ENCODE results near the gene EAF2. TPM values are rescaled to one million over a fixed set of nuclear protein-coding genes. Genes with fewer than 3 reads are reported as not detected.
"Not testable (repeated sequence)": the region's sequence is repeated elsewhere in the genome, so short reads cannot be mapped to it uniquely, and the experiment has no call there.

EAF2 gene
- total RNA-seq, 2 donors from 2014 or later: 20.8 to 33.0 TPM

DNA sequence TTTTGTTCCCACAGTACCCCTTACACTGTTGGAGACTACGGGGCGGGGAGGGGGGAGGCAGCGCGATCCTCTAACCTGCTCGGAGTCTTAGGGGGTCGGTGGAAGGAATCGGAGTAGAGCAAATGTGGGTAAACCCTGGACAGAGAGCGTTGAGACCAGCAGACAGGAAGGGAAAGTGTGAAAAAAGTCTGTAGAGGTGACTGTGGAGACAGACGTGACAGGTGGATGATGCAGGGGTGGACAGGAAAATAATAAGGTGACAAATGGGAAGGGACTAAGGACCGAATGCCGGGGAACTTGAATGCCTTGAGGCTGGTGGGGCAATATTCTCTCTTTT, 424 bp downstream of the EAF2 start:
- H3K36me3 Mint-ChIP-seq (ENCODE audit: low read depth): peaks cover 46% of the 10 kb centered on the region
- H3K27ac Mint-ChIP-seq: peak overlapping the region; percentile 92
- no peaks in the 10 kb centered on the region for H3K9me3 Mint-ChIP-seq
- ATAC-seq (replicated peaks): peak; percentile 37
- peak overlapping the region; percentile 93 for H3K4me3 Mint-ChIP-seq
- peaks cover 12% of the 10 kb centered on the region for H3K4me1 Mint-ChIP-seq
- no peaks in the 10 kb centered on the region for H3K27me3 Mint-ChIP-seq

DNA sequence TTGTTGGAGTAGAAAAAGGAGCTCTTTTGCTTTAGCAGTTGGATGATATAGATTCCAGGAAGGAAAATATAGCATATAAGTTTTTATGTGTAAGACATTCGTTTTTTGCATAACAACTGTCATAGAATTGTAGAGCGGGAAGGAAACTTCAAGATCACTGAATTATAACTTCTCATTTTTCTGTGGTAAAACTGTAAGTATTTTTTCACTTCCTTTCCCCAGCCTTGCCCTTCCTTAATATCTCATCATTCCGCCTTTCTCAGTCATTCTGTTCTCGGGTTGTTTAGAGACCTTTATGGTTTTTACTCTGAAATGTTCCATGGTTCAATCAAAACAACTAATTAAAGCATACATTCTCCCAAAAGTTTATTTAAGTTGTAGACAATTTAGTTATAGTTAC, 1.1 kb downstream of the EAF2 start:
- H3K27ac Mint-ChIP-seq: peak overlapping the region; percentile 92
- peaks cover 39% of the 10 kb centered on the region for H3K36me3 Mint-ChIP-seq (ENCODE audit: low read depth)

DNA sequence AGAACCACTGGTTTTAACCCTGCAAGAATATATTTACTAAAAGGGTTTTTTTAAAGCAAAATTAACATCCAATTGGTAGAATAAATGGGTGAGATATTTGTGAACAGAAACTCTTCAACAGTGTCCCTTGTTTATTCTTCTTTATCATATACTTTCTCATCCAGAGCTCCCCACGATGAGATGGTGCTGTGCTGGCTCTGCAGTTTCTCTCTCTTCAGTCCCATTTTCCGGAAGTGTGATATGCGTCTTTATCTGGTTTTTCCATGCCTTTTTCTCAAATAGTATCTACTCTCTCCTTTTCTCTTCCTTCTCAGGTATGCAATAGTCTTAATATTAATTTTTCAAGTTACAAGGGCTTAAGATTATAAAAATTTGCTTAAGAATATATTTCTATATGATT, 1.5 kb downstream of the EAF2 start:
- peaks cover 12% of the 10 kb centered on the region for H3K4me1 Mint-ChIP-seq
- peak overlapping the region; percentile 93 for H3K4me3 Mint-ChIP-seq
- no peak for ATAC-seq (replicated peaks)
- H3K27ac Mint-ChIP-seq: peak overlapping the region; percentile 92
- no peaks in the 10 kb centered on the region for H3K27me3 Mint-ChIP-seq
- H3K36me3 Mint-ChIP-seq (ENCODE audit: low read depth): peaks cover 35% of the 10 kb centered on the region
- H3K9me3 Mint-ChIP-seq: no peaks in the 10 kb centered on the region

More for the DNA sequence above, 1.1 kb downstream of the EAF2 start:
- no peaks in the 10 kb centered on the region for H3K9me3 Mint-ChIP-seq
- peaks cover 12% of the 10 kb centered on the region for H3K4me1 Mint-ChIP-seq
- no peaks in the 10 kb centered on the region for H3K27me3 Mint-ChIP-seq
- no peak for ATAC-seq (replicated peaks)
- peak overlapping the region; percentile 93 for H3K4me3 Mint-ChIP-seq

DNA sequence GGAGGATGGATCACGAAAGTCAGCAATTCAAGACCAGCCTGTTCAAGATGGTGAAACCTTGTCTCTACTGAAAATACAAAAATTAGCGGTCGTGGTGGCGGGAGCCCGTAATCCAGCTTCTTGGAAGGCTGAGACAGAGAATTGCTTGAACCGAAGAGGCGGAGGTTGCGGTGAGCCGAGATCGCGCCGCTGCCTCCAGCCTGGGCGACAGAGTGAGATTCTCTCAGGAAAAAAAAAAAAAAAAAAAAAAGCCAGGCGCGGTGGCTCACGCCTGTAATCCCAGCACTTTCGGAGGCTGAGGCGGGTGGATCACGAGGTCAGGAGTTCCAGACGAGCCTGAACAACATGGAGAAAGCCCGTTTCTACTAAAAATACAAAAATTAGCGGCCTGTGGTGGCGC, 5.0 kb downstream of the EAF2 start:
- H3K27me3 Mint-ChIP-seq: no peaks in the 10 kb centered on the region

DNA sequence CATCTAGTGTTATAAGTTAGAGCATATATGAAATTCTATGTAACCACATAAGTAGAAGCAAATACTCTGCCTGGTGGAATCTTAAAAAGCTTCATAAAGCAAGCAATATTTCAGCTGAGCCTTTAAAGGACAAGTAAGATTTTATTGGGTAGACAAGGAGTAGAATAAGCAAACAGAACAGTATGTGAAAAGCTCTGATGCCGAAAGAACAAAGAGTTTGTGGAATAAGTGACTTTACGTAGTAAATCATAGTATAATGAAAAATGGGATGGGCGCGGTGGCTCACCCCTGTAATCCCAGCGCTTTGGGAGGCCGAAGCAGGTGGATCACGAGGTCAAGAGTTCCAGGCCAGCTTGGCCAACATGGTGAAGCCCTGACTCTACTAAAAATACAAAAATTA, 9.9 kb downstream of the EAF2 start:
- Mint-ChIP-seq H3K4me1 (no peaks in the 10 kb centered on the region), H3K9me3 (no peaks in the 10 kb centered on the region), H3K27me3 (no peaks in the 10 kb centered on the region), H3K4me3 (no peak overlapping the region), H3K36me3 (ENCODE audit: low read depth) (peaks cover 28% of the 10 kb centered on the region), H3K27ac (no peak overlapping the region)
- ATAC-seq (replicated peaks): no peak

More for the DNA sequence above, 5.0 kb downstream of the EAF2 start:
- H3K4me1 Mint-ChIP-seq: no peaks in the 10 kb centered on the region
- no peaks in the 10 kb centered on the region for H3K9me3 Mint-ChIP-seq
- ATAC-seq (replicated peaks): no peak
- H3K36me3 Mint-ChIP-seq (ENCODE audit: low read depth): peaks cover 5% of the 10 kb centered on the region
- no peak overlapping the region for H3K4me3 Mint-ChIP-seq
- no peak overlapping the region for H3K27ac Mint-ChIP-seq

DNA sequence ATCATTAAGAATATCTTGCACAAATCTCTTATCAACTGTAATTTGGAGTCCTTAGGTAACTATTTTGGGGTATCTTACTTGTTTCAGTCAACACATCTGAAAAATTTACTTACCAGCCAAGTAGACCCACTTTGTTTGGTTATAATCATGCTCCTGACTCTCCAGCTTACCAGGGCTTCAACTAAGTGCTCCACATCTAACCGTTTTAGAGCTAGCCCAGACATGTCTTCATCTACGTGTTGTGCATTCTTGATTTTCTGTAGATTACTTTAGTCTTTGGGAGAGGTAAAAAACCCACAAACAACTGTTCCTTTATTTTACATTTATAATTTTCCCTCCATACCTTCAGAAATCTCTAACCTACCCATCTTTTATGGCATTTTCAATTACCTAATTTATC, 17.2 kb downstream of the EAF2 start:
- no peak for ATAC-seq (replicated peaks)
- H3K4me1 Mint-ChIP-seq: no peaks in the 10 kb centered on the region
- H3K36me3 Mint-ChIP-seq (ENCODE audit: low read depth): peaks cover 24% of the 10 kb centered on the region
- H3K4me3 Mint-ChIP-seq: no peak overlapping the region
- H3K27ac Mint-ChIP-seq: no peak overlapping the region
- H3K9me3 Mint-ChIP-seq: no peaks in the 10 kb centered on the region
- H3K27me3 Mint-ChIP-seq: no peaks in the 10 kb centered on the region

DNA sequence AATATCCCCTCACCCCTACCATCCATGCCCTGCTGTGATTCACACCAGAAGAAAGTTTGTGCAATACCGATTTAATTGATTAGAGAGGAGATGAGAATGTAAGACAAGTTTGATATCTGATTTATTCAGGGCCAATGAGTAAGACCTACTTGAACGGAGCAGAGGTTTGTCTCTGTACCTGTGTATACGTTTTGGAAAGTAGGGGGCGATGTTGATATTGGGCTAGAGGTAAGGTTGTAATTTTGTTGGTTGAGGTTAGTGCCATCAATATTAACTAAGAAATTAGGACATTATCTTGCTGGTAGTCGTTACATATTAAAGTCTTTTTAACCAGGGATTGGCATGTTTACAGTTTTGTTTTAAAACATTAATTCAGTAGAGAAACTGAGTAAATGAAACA, 20.5 kb downstream of the EAF2 start:
- no peaks in the 10 kb centered on the region for H3K27me3 Mint-ChIP-seq
- no peaks in the 10 kb centered on the region for H3K9me3 Mint-ChIP-seq
- H3K36me3 Mint-ChIP-seq (ENCODE audit: low read depth): peaks cover 42% of the 10 kb centered on the region
- no peak overlapping the region for H3K4me3 Mint-ChIP-seq
- ATAC-seq (replicated peaks): no peak
- no peak overlapping the region for H3K27ac Mint-ChIP-seq
- H3K4me1 Mint-ChIP-seq: peaks cover under 1% of the 10 kb centered on the region

DNA sequence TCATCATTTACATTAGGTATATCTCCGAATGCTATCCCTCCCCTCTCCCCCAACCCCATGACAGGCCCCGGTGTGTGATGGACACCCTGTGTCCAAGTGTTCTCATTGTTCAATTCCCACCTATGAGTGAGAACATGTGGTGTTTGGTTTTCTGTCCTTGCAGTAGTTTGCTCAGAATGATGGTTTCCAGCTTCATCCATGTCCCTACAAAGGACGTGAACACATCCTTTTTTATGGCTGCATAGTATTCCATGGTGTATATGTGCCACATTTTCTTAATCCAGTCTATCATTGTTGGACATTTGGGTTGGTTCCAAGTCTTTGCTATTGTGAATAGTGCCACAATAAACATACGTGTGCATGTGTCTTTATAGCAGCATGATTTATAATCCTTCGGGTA, 22.8 kb downstream of the EAF2 start:
- H3K9me3 Mint-ChIP-seq; ATAC-seq (replicated peaks); H3K27ac Mint-ChIP-seq; H3K4me3 Mint-ChIP-seq; H3K27me3 Mint-ChIP-seq; H3K4me1 Mint-ChIP-seq: not testable (repeated sequence)
- peaks cover 53% of the 10 kb centered on the region for H3K36me3 Mint-ChIP-seq (ENCODE audit: low read depth)

DNA sequence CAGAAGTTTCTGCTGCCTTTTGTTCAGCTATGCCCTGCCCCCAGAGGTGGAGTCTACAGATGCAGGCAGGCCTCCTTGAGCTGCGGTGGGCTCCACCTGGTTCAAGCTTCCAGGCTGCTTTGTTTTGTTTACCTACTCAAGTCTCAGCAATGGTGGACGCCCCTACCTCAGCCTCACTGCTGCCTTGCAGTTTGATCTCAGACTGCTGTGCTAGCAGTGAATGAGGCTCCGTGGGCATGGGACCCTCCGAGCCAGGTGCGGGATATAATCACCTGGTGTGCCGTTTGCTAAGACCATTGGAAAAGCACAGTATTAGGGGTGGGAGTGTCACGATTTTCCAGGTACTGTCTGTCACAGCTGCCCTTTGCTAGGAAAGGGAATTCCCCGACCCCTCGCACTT, 28.2 kb downstream of the EAF2 start:
- H3K9me3 Mint-ChIP-seq; H3K4me3 Mint-ChIP-seq; H3K27ac Mint-ChIP-seq; H3K27me3 Mint-ChIP-seq; H3K4me1 Mint-ChIP-seq; ATAC-seq (replicated peaks): not testable (repeated sequence)
- peaks cover 30% of the 10 kb centered on the region for H3K36me3 Mint-ChIP-seq (ENCODE audit: low read depth)

DNA sequence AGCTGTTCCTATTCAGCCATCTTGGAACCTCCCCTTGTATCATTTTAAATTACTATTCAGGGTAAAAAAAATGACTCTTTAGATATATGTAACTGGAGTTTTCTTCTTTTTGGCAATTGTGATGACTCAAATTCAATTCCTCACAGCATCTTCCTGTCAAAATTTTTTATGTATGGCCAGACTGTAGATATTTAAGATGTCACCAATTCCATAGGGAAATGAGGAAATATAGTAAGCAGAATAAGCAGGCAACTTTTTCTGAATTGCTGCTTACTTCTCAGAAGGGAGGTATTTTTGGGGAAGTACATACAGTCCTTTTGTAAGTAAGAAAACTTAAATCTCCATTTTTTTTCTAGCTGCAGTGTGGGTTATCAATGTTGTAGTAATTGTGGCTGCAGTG, 28.8 kb downstream of the EAF2 start:
- peaks cover 7% of the 10 kb centered on the region for H3K4me1 Mint-ChIP-seq
- no peaks in the 10 kb centered on the region for H3K9me3 Mint-ChIP-seq
- no peak overlapping the region for H3K4me3 Mint-ChIP-seq
- no peak overlapping the region for H3K27ac Mint-ChIP-seq
- no peak for ATAC-seq (replicated peaks)
- no peaks in the 10 kb centered on the region for H3K27me3 Mint-ChIP-seq
- peaks cover 25% of the 10 kb centered on the region for H3K36me3 Mint-ChIP-seq (ENCODE audit: low read depth)

DNA sequence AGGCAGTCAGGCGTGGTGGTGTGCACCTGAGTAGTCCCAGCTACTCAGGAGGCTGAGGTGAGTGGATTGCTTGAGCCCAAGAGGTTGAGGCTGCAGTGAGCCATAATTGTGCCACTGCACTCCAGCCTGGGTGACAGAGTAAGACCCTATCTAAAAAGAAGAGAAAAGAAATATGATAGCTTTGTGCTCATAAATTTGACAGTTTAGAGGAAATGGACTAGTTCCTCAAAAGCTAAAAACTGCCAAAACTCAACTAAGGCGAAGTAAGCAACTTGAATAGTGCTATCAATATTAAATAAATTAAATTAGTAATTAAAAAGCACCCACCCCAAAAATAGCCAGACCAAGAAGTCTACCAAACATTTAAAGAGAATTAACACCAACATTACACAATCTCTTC, 34.7 kb downstream of the EAF2 start:
- Mint-ChIP-seq H3K9me3 (no peaks in the 10 kb centered on the region), H3K27me3 (no peaks in the 10 kb centered on the region), H3K36me3 (ENCODE audit: low read depth) (peaks cover 16% of the 10 kb centered on the region), H3K27ac (no peak overlapping the region), H3K4me1 (no peaks in the 10 kb centered on the region), H3K4me3 (no peak overlapping the region)
- ATAC-seq (replicated peaks): no peak

DNA sequence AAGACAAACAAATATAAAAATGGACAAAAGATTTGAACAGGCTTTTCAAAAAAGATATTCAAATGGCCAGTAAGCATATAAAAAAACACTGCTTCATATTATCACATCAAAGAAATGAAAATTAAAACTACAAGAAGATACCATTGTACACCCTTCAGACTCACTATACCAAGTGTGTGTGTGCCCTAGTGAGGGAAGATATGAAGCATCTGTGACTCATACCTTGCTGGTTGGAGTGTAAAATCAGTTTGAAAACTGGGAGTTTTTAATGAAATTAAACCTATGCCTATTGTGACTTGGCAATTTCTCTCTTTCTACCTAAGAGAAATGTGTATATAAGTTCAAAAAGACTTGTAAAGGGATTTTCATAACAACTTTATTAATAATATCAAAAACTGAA, 35.7 kb downstream of the EAF2 start:
- no peaks in the 10 kb centered on the region for H3K27me3 Mint-ChIP-seq
- no peak overlapping the region for H3K27ac Mint-ChIP-seq
- H3K9me3 Mint-ChIP-seq: no peaks in the 10 kb centered on the region
- peaks cover 16% of the 10 kb centered on the region for H3K36me3 Mint-ChIP-seq (ENCODE audit: low read depth)
- no peak overlapping the region for H3K4me3 Mint-ChIP-seq
- no peak for ATAC-seq (replicated peaks)
- no peaks in the 10 kb centered on the region for H3K4me1 Mint-ChIP-seq

DNA sequence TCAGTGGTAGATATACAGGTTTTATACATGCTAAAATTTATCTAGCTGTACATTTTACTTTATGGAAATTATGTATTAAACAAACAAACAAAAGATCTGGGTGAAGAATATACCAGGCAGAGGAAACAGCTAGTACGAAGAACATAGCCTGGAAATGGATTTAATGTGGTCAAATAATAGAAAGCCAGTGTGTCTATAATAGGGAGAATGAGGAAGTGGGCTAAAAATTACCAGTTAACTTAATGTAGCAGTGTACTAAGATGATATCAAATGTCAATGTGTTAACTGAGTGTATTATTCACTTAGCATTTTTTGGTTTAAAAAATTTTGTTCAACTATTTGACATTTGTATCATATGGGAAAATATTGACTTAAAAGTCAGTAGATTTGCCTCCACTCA, 36.4 kb downstream of the EAF2 start:
- H3K4me3 Mint-ChIP-seq: no peak overlapping the region
- no peaks in the 10 kb centered on the region for H3K9me3 Mint-ChIP-seq
- no peak for ATAC-seq (replicated peaks)
- no peaks in the 10 kb centered on the region for H3K4me1 Mint-ChIP-seq
- no peaks in the 10 kb centered on the region for H3K27me3 Mint-ChIP-seq
- H3K27ac Mint-ChIP-seq: no peak overlapping the region
- peaks cover 16% of the 10 kb centered on the region for H3K36me3 Mint-ChIP-seq (ENCODE audit: low read depth)

DNA sequence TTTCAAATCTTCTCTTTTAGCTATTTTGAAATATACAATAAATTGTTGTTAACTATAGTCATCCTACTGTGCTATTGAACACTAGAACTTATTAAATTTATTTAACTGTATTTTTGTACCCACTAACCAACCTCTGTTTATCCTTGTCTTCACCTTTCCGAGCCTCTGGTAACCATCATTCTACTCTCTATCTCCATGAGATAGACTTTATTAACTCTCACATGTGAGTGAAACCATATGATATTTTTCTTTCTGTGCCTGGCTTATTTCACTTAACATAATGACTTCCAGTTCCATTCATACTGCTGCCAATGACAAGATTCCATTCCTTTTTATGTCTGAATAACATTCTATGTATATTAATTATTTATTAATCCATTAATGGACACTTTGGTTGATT, 43.4 kb downstream of the EAF2 start:
- no peak for ATAC-seq (replicated peaks)
- peaks cover 7% of the 10 kb centered on the region for H3K36me3 Mint-ChIP-seq (ENCODE audit: low read depth)
- H3K9me3 Mint-ChIP-seq: no peaks in the 10 kb centered on the region
- H3K27ac Mint-ChIP-seq: no peak overlapping the region
- no peak overlapping the region for H3K4me3 Mint-ChIP-seq
- no peaks in the 10 kb centered on the region for H3K27me3 Mint-ChIP-seq
- H3K4me1 Mint-ChIP-seq: no peaks in the 10 kb centered on the region

DNA sequence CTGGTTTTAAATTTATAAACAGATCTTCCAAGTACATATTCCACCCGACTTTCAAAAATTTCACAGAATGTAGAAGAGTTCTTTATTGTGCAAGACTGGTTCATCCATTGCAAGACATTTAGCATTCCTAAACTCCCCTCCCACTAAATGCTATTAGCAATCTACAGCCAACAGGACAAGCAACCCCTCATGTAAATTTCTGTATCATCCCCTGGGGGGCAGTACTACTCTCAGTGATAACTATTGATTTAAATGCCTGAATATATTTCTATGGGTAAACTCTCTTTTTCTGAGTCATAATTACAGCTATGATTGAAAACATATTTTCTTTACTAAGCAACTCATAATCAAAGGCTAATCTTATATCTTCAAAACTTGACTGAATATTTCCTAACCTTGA, 48.5 kb downstream of the EAF2 start:
- Mint-ChIP-seq H3K4me1 (no peaks in the 10 kb centered on the region), H3K9me3 (no peaks in the 10 kb centered on the region), H3K27ac (no peak overlapping the region), H3K36me3 (ENCODE audit: low read depth) (peaks cover 4% of the 10 kb centered on the region), H3K4me3 (no peak overlapping the region), H3K27me3 (no peaks in the 10 kb centered on the region)
- peak; percentile 51 for ATAC-seq (replicated peaks)

DNA sequence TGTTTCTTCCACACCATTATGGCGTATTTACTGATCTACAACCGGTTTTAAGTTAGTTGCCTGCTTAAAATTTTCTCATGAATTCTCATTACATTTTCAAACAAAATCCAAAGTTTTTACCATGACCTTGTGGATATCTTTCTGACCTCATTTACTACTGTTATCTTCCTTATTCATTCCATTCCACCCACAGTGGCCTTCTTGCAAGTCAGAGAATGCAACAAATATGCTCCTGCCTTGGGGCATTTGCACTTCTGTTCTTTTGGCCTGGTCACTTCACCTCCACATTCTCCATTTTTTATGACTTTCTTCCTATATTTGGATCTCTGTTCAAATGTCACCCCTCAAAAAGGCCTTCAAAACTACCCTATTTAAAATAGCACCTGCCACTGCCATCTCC, 50.4 kb downstream of the EAF2 start:
- Mint-ChIP-seq H3K9me3 (no peaks in the 10 kb centered on the region), H3K27ac (no peak overlapping the region), H3K27me3 (no peaks in the 10 kb centered on the region), H3K4me1 (no peaks in the 10 kb centered on the region), H3K4me3 (no peak overlapping the region), H3K36me3 (ENCODE audit: low read depth) (peaks cover 4% of the 10 kb centered on the region)
- no peak for ATAC-seq (replicated peaks)
